GM18867 (cell line): ENCODE results near the gene PTPRD.
A peak's percentile ranks its signal among the peaks of the same experiment; 100 is the strongest.

ENCODE experiments used
- ATAC-seq: cut with Tn5 transposase; IDR thresholded peaks from one replicate; pipeline ENCODE4 v1.9.1; 2021; ENCODE audit warnings: mild to moderate bottlenecking, moderate library complexity; ENCODE audit not compliant: unreplicated experiment

Gene PTPRD

GRCh38 chr9:10272830-10273229 lies 340.0 kb downstream of the PTPRD start:
- ATAC-seq = no peak

GRCh38 chr9:10268531-10269485 lies 344.0 kb downstream of the PTPRD start:
- peak; percentile 68 for ATAC-seq

- no peak for ATAC-seq
Observed at GRCh38 chr9:10265153-10265631, 347.6 kb downstream of the PTPRD start.

GRCh38 chr9:10260501-10260900 lies 352.3 kb downstream of the PTPRD start:
- no peak for ATAC-seq

GRCh38 chr9:10259668-10260067 lies 353.1 kb downstream of the PTPRD start:
- ATAC-seq = no peak

- no peak for ATAC-seq
Observed at GRCh38 chr9:10255758-10256157, 357.0 kb downstream of the PTPRD start.

- no peak for ATAC-seq
Observed at GRCh38 chr9:10254338-10254737, 358.5 kb downstream of the PTPRD start.

GRCh38 chr9:10253341-10253740 lies 359.5 kb downstream of the PTPRD start:
- ATAC-seq = no peak

- ATAC-seq = no peak
Observed at GRCh38 chr9:10252174-10252573, 360.6 kb downstream of the PTPRD start.

GRCh38 chr9:10251490-10251889 lies 361.3 kb downstream of the PTPRD start:
- no peak for ATAC-seq

GRCh38 chr9:10250219-10250618 lies 362.6 kb downstream of the PTPRD start:
- ATAC-seq = no peak

GRCh38 chr9:10248890-10249289 lies 363.9 kb downstream of the PTPRD start:
- no peak for ATAC-seq

GRCh38 chr9:10242255-10242654 lies 370.5 kb downstream of the PTPRD start:
- ATAC-seq = no peak

- ATAC-seq = no peak
Observed at GRCh38 chr9:10238087-10238486, 374.7 kb downstream of the PTPRD start.

GRCh38 chr9:10237584-10237983 lies 375.2 kb downstream of the PTPRD start:
- ATAC-seq = no peak

- no peak for ATAC-seq
Observed at GRCh38 chr9:10236161-10236560, 376.6 kb downstream of the PTPRD start.

- ATAC-seq = no peak
Observed at GRCh38 chr9:10235376-10235775, 377.4 kb downstream of the PTPRD start.

GRCh38 chr9:10232352-10232930 lies 380.4 kb downstream of the PTPRD start:
- ATAC-seq = no peak

GRCh38 chr9:10230512-10230911 lies 382.3 kb downstream of the PTPRD start:
- peak; percentile 89 for ATAC-seq

- ATAC-seq = no peak
Observed at GRCh38 chr9:10228082-10228481, 384.7 kb downstream of the PTPRD start.

GRCh38 chr9:10226996-10227395 lies 385.8 kb downstream of the PTPRD start:
- no peak for ATAC-seq

- ATAC-seq = no peak
Observed at GRCh38 chr9:10212702-10213101, 400.1 kb downstream of the PTPRD start.
